HepG2 (cell line): ENCODE measurements around the gene TXNDC12. TPM values are rescaled to one million over a fixed set of nuclear protein-coding genes. Genes with fewer than 3 reads are reported as not detected.

Experiments used
- E2F1 ChIP-seq: sonication (generic); formaldehyde crosslinking; IDR thresholded peaks from 2 replicates; pipeline ENCODE4 v1.5.0; 2020; ENCODE audit warnings: missing genetic modification reagents
- SNRNP70 ChIP-seq: fragments of 200-400 bp; formaldehyde crosslinking; IDR thresholded peaks from 2 replicates; pipeline ENCODE4 v1.6.1; 2017; ENCODE audit warnings: mild to moderate bottlenecking, low read depth, low read length, moderate library complexity
- ZEB1 ChIP-seq: IDR thresholded peaks from 2 replicates; pipeline ENCODE4 v1.6.1; 2012; ENCODE audit warnings: mild to moderate bottlenecking, low read depth, inconsistent platforms; ENCODE audit not compliant: insufficient replicate concordance
- ZNF607 ChIP-seq: sonication (generic); formaldehyde crosslinking; IDR thresholded peaks from 2 replicates; pipeline ENCODE4 v1.5.1; 2020; ENCODE audit warnings: missing genetic modification reagents, mild to moderate bottlenecking, borderline replicate concordance
- ZNF652 ChIP-seq: IDR thresholded peaks from 2 replicates; pipeline ENCODE4 v1.6.1; 2016; ENCODE audit warnings: low read depth, borderline replicate concordance
- ZNF788 ChIP-seq: sonication (generic); formaldehyde crosslinking; IDR thresholded peaks from 2 replicates; pipeline ENCODE4 v1.5.0; 2020; ENCODE audit warnings: mild to moderate bottlenecking, missing genetic modification reagents, borderline replicate concordance
- polyA plus RNA-seq, 8 experiments: library from polyadenylated mRNA; depleted of rRNA in 3 of 8; stranded (reverse) in 7 of 8; unstranded in 1 of 8; fragments of >200 nt; fragmentation: Illumina TruSeq in 4 of 8; extraction: Trizol in 4 of 8; gene quantifications; 2 replicates each; pipeline versions ENCODE4 v1.2.1 to v1.2.3, GENCODE V29; 2011 to 2016; ENCODE audit warnings: low read depth in 4 of 8, missing spikeins in 1 of 8, mixed read lengths in 1 of 8; ENCODE audit not compliant: insufficient read depth in 1 of 8
- total RNA-seq, 5 experiments: library from RNA; depleted of rRNA; stranded (reverse); fragments of >200 nt; fragmentation: Illumina TruSeq; extraction: Trizol; gene quantifications; 2 replicates each; pipeline ENCODE4 v1.2.3, GENCODE V29; 2016; ENCODE audit warnings: low read depth in 1 of 5
- TF ChIP-seq, protein P1 (sequence below): sonication (generic); formaldehyde crosslinking; IDR thresholded peaks from 2 replicates; pipeline ENCODE4 v1.4.0; 2020; ENCODE audit warnings: mild to moderate bottlenecking, missing genetic modification reagents
- TF ChIP-seq, protein P2 (sequence below): sonication (generic); formaldehyde crosslinking; IDR thresholded peaks from 2 replicates; pipeline ENCODE4 v1.5.0; 2020; ENCODE audit warnings: missing genetic modification reagents
- TF ChIP-seq, protein P3 (sequence below): sonication (generic); formaldehyde crosslinking; IDR thresholded peaks from 2 replicates; pipeline ENCODE4 v1.4.0; 2020; ENCODE audit warnings: missing genetic modification reagents
- TF ChIP-seq, protein P4 (sequence below): sonication (generic); formaldehyde crosslinking; IDR thresholded peaks from 2 replicates; pipeline ENCODE4 v1.4.0; 2020; ENCODE audit warnings: missing genetic modification reagents, low read depth, mild to moderate bottlenecking, borderline replicate concordance
- TF ChIP-seq, protein P5 (sequence below): sonication (generic); formaldehyde crosslinking; IDR thresholded peaks from 2 replicates; pipeline ENCODE4 v1.4.0; 2020; ENCODE audit warnings: missing genetic modification reagents, mild to moderate bottlenecking, borderline replicate concordance

TXNDC12 gene
- total and polyA plus RNA-seq, 2 of the 13 experiments (the other 11 are each of a cell fraction or from before 2014, with no cell fraction given), result 65.6 to 67.2 TPM

DNA sequence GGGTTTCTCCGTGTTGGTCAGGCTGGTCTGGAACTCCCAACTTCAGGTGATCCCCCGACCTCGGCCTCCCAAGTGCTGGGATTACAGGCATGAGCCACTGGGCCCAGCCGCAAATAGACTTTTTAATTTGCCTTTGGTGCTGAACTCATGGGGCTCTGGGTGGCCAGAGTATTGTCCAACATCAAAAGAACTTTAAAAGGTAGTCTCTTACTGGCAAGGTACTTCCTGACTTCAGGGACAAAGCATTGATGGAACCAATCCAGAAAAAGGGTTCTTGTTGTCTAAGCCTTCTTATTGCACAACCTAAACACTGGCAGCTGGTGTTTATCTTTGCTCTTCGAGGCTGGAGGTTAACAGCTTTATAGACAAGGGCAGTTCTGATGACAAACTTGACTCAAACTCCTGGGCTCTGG lies 17.6 kb downstream of the TXNDC12 start (continued):
- TF ChIP-seq, protein P1, sequence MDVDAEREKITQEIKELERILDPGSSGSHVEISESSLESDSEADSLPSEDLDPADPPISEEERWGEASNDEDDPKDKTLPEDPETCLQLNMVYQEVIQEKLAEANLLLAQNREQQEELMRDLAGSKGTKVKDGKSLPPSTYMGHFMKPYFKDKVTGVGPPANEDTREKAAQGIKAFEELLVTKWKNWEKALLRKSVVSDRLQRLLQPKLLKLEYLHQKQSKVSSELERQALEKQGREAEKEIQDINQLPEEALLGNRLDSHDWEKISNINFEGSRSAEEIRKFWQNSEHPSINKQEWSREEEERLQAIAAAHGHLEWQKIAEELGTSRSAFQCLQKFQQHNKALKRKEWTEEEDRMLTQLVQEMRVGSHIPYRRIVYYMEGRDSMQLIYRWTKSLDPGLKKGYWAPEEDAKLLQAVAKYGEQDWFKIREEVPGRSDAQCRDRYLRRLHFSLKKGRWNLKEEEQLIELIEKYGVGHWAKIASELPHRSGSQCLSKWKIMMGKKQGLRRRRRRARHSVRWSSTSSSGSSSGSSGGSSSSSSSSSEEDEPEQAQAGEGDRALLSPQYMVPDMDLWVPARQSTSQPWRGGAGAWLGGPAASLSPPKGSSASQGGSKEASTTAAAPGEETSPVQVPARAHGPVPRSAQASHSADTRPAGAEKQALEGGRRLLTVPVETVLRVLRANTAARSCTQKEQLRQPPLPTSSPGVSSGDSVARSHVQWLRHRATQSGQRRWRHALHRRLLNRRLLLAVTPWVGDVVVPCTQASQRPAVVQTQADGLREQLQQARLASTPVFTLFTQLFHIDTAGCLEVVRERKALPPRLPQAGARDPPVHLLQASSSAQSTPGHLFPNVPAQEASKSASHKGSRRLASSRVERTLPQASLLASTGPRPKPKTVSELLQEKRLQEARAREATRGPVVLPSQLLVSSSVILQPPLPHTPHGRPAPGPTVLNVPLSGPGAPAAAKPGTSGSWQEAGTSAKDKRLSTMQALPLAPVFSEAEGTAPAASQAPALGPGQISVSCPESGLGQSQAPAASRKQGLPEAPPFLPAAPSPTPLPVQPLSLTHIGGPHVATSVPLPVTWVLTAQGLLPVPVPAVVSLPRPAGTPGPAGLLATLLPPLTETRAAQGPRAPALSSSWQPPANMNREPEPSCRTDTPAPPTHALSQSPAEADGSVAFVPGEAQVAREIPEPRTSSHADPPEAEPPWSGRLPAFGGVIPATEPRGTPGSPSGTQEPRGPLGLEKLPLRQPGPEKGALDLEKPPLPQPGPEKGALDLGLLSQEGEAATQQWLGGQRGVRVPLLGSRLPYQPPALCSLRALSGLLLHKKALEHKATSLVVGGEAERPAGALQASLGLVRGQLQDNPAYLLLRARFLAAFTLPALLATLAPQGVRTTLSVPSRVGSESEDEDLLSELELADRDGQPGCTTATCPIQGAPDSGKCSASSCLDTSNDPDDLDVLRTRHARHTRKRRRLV (CRISPR knock-in tag), result no peak
- TF ChIP-seq ZEB1, result peak; percentile 70
- TF ChIP-seq E2F1 (CRISPR knock-in tag), result no peak
- TF ChIP-seq ZNF652, result peak; percentile 50; the same call in 1 of the 2 replicates
- TF ChIP-seq, protein P2, sequence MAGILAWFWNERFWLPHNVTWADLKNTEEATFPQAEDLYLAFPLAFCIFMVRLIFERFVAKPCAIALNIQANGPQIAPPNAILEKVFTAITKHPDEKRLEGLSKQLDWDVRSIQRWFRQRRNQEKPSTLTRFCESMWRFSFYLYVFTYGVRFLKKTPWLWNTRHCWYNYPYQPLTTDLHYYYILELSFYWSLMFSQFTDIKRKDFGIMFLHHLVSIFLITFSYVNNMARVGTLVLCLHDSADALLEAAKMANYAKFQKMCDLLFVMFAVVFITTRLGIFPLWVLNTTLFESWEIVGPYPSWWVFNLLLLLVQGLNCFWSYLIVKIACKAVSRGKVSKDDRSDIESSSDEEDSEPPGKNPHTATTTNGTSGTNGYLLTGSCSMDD (CRISPR knock-in tag), result no peak
- TF ChIP-seq, protein P3, sequence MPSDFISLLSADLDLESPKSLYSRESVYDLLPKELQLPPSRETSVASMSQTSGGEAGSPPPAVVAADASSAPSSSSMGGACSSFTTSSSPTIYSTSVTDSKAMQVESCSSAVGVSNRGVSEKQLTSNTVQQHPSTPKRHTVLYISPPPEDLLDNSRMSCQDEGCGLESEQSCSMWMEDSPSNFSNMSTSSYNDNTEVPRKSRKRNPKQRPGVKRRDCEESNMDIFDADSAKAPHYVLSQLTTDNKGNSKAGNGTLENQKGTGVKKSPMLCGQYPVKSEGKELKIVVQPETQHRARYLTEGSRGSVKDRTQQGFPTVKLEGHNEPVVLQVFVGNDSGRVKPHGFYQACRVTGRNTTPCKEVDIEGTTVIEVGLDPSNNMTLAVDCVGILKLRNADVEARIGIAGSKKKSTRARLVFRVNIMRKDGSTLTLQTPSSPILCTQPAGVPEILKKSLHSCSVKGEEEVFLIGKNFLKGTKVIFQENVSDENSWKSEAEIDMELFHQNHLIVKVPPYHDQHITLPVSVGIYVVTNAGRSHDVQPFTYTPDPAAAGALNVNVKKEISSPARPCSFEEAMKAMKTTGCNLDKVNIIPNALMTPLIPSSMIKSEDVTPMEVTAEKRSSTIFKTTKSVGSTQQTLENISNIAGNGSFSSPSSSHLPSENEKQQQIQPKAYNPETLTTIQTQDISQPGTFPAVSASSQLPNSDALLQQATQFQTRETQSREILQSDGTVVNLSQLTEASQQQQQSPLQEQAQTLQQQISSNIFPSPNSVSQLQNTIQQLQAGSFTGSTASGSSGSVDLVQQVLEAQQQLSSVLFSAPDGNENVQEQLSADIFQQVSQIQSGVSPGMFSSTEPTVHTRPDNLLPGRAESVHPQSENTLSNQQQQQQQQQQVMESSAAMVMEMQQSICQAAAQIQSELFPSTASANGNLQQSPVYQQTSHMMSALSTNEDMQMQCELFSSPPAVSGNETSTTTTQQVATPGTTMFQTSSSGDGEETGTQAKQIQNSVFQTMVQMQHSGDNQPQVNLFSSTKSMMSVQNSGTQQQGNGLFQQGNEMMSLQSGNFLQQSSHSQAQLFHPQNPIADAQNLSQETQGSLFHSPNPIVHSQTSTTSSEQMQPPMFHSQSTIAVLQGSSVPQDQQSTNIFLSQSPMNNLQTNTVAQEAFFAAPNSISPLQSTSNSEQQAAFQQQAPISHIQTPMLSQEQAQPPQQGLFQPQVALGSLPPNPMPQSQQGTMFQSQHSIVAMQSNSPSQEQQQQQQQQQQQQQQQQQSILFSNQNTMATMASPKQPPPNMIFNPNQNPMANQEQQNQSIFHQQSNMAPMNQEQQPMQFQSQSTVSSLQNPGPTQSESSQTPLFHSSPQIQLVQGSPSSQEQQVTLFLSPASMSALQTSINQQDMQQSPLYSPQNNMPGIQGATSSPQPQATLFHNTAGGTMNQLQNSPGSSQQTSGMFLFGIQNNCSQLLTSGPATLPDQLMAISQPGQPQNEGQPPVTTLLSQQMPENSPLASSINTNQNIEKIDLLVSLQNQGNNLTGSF (CRISPR knock-in tag), result no peak
- TF ChIP-seq, protein P4, sequence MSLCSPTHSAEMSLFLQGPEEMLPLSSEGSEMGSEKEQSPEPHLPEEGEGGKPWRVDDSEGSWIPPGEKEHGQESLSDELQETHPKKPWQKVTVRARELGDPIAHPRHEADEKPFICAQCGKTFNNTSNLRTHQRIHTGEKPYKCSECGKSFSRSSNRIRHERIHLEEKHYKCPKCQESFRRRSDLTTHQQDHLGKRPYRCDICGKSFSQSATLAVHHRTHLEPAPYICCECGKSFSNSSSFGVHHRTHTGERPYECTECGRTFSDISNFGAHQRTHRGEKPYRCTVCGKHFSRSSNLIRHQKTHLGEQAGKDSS, result 0 out of 2 replicates have a peak, but pooled peaks have one; percentile 63
- TF ChIP-seq ZNF788, result peak; percentile 91; the same call in 1 of the 2 replicates
- TF ChIP-seq ZNF607, result no peak
- TF ChIP-seq, protein P5, sequence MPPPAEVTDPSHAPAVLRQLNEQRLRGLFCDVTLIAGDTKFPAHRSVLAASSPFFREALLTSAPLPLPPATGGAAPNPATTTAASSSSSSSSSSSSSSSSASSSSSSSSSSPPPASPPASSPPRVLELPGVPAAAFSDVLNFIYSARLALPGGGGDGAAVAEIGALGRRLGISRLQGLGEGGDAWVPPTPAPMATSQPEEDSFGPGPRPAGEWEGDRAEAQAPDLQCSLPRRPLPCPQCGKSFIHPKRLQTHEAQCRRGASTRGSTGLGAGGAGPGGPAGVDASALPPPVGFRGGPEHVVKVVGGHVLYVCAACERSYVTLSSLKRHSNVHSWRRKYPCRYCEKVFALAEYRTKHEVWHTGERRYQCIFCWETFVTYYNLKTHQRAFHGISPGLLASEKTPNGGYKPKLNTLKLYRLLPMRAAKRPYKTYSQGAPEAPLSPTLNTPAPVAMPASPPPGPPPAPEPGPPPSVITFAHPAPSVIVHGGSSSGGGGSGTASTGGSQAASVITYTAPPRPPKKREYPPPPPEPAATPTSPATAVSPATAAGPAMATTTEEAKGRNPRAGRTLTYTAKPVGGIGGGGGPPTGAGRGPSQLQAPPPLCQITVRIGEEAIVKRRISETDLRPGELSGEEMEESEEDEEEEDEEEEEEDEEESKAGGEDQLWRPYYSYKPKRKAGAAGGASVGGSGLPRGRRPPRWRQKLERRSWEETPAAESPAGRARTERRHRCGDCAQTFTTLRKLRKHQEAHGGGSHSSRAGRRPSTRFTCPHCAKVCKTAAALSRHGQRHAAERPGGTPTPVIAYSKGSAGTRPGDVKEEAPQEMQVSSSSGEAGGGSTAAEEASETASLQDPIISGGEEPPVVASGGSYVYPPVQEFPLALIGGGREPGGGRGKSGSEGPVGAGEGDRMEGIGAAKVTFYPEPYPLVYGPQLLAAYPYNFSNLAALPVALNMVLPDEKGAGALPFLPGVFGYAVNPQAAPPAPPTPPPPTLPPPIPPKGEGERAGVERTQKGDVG, result no peak
- TF ChIP-seq SNRNP70, result no peak
